ENCODE data around the gene PRDM16. TPM values are rescaled to one million over a fixed set of nuclear protein-coding genes. Genes with fewer than 3 reads are reported as not detected.

PRDM16 gene
- polyA plus RNA-seq, 3 donors = not detected

GRCh38 chr1:3369446-3370076 lies 300.6 kb downstream of the PRDM16 start:
- no peaks in the 10 kb centered on the region for H3K4me1 ChIP-seq (ENCODE audit: control insufficient read depth in 1 of 2, insufficient read depth in 2 of 2, low read length in 2 of 2)
- Mint-ChIP-seq H3K27ac (no peak overlapping the region), H3K36me3 (no peaks in the 10 kb centered on the region), H3K4me1 (no peaks in the 10 kb centered on the region), H3K9me3 (peaks cover 0 to 2% (median 0%) of the 10 kb centered on the region in 7 donors), H3K27me3 (ENCODE audit: low read depth in 3 of 3) (peaks cover 8 to 30% (median 12%) of the 10 kb centered on the region in 3 donors), H3K4me3 (no peak overlapping the region)
- no peak overlapping the region for H3K27ac ChIP-seq (ENCODE audit: low read depth in 1 of 2, low read length in 2 of 2)
- H3K4me3 ChIP-seq (replicated peaks in 1 of 3; ENCODE audit: low read depth in 2 of 3, low read length in 3 of 3) = no peak overlapping the region
- H2AFZ ChIP-seq (ENCODE audit: insufficient read depth, low read depth, low read length, poor library complexity, severe bottlenecking) = no peak overlapping the region
- H3K9me3 ChIP-seq (replicated peaks in 1 of 2; ENCODE audit: control insufficient read depth in 1 of 2, insufficient read depth in 1 of 2, low read length in 2 of 2) = no peaks in the 10 kb centered on the region
- no peak for DNase-seq
- no peak overlapping the region for H3K4me2 ChIP-seq (replicated peaks; ENCODE audit: extremely low read depth, low read length, poor library complexity, severe bottlenecking)
- no peak for TF ChIP-seq CTCF (IDR thresholded peaks at IDR 0.05)
- 86% methylated on average over 5 of the region's 12 CpGs for WGBS (ENCODE audit: insufficient coverage)
- no peaks in the 10 kb centered on the region for H3K79me2 ChIP-seq (ENCODE audit: insufficient read depth, low read length)
- intact Hi-C loops (cut with micrococcal nuclease) = no loop called here
- no peaks in the 10 kb centered on the region for H3K36me3 ChIP-seq (replicated peaks in 1 of 2; ENCODE audit: control insufficient read depth in 1 of 2, insufficient read depth in 2 of 2, low read length in 2 of 2)
- H3K27me3 ChIP-seq (ENCODE audit: control insufficient read depth in 2 of 2, insufficient read depth in 2 of 2, low read length in 2 of 2) = no peaks in the 10 kb centered on the region
- H4K20me1 ChIP-seq (ENCODE audit: insufficient read depth, low read length) = no peaks in the 10 kb centered on the region
- no peak overlapping the region for H3K9ac ChIP-seq (ENCODE audit: insufficient read depth, low read length, poor library complexity, severe bottlenecking)

- Histone ChIP-seq H3K27me3 (ENCODE audit: control insufficient read depth in 2 of 2, insufficient read depth in 2 of 2, low read length in 2 of 2) (no peaks in the 10 kb centered on the region), H3K9ac (ENCODE audit: insufficient read depth, low read length, poor library complexity, severe bottlenecking) (no peak overlapping the region), H3K9me3 (replicated peaks in 1 of 2; ENCODE audit: control insufficient read depth in 1 of 2, insufficient read depth in 1 of 2, low read length in 2 of 2) (no peaks in the 10 kb centered on the region), H3K4me3 (replicated peaks in 1 of 3; ENCODE audit: low read depth in 2 of 3, low read length in 3 of 3) (no peak overlapping the region), H3K36me3 (replicated peaks in 1 of 2; ENCODE audit: control insufficient read depth in 1 of 2, insufficient read depth in 2 of 2, low read length in 2 of 2) (no peaks in the 10 kb centered on the region), H3K4me1 (ENCODE audit: control insufficient read depth in 1 of 2, insufficient read depth in 2 of 2, low read length in 2 of 2) (no peaks in the 10 kb centered on the region), H3K4me2 (replicated peaks; ENCODE audit: extremely low read depth, low read length, poor library complexity, severe bottlenecking) (no peak overlapping the region), H4K20me1 (ENCODE audit: insufficient read depth, low read length) (no peaks in the 10 kb centered on the region), H3K27ac (ENCODE audit: low read depth in 1 of 2, low read length in 2 of 2) (no peak overlapping the region), H2AFZ (ENCODE audit: insufficient read depth, low read depth, low read length, poor library complexity, severe bottlenecking) (no peak overlapping the region), H3K79me2 (ENCODE audit: insufficient read depth, low read length) (no peaks in the 10 kb centered on the region)
- Mint-ChIP-seq H3K4me1 (no peaks in the 10 kb centered on the region), H3K27ac (no peak overlapping the region), H3K27me3 (ENCODE audit: low read depth in 3 of 3) (peaks cover 3 to 18% (median 8%) of the 10 kb centered on the region in 3 donors), H3K36me3 (no peaks in the 10 kb centered on the region), H3K9me3 (peaks cover 0 to 2% (median 0%) of the 10 kb centered on the region in 7 donors), H3K4me3 (peak overlapping the region in 1 of 2 donors; percentile 31)
- DNase-seq = no peak
- 95% methylated on average over 4 of the region's 4 CpGs for WGBS (ENCODE audit: insufficient coverage)
- intact Hi-C loops (cut with micrococcal nuclease) = no loop called here
- no peak for TF ChIP-seq CTCF (IDR thresholded peaks at IDR 0.05)
Measured at GRCh38 chr1:3370856-3371703, 302.1 kb downstream of the PRDM16 start.

All from CD14-positive monocyte (primary cell).